OCI-LY7 (cell line): ENCODE results near the gene HYAL1.

Experiments
- CTCF ChIP-seq: fragments of 200-600 bp; sonication (generic); conservative IDR thresholded peaks from 2 replicates; pipeline ENCODE4 v1.5.1; 2014; ENCODE audit warnings: mild to moderate bottlenecking, antibody characterized with exemption, low read length, moderate library complexity, mixed read lengths
- EZH2phosphoT487 ChIP-seq: fragments of 200-600 bp; sonication (generic); IDR thresholded peaks from 2 replicates; pipeline ENCODE4 v1.6.1; 2018; ENCODE audit warnings: low read depth, borderline replicate concordance, mild to moderate bottlenecking, mixed run types, antibody characterized with exemption, low read length, moderate library complexity, mixed read lengths

GRCh38 chr3:50299638-50299928 is 3.8 kb downstream of the HYAL1 start:
- TF ChIP-seq CTCF (no peak), EZH2phosphoT487 (no peak)
